IPS-NIHi11 (cell line): ENCODE results near the gene DLK1.

ENCODE experiments used
- DNase-seq: peaks from one replicate; pipeline ENCODE4 v3.0.0; 2012; ENCODE audit warnings: mixed read lengths, low spot score

The DLK1 gene

DNA sequence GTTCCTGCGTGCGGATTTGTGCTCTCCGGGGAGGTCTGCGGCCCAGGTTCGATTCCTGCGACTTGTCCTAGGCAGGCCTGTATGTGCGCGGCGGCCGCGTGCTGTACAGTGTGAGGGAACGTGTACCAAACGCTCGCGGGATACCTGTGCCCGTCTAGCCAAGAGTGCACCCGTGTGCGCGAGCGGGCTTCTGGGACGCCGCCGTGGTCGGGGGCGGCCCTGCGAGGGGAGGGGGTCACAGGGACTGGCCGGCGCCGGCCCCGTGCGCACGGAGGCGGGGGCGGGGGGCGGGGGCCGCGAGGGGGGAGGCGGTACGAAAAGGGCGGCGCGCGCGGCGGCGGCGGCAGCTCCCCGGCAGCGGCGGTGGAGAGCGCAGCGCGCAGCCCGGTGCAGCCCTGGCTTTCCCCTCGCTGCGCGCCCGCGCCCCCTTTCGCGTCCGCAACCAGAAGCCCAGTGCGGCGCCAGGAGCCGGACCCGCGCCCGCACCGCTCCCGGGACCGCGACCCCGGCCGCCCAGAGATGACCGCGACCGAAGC lies at the start of gene DLK1:
Gene DLK1, plus strand, starts transcription at position 343 of the 536 bp plus-strand sequence. Its CDS starts 177 bp downstream, at position 520.
- DNase-seq: peak; percentile 67

DNA sequence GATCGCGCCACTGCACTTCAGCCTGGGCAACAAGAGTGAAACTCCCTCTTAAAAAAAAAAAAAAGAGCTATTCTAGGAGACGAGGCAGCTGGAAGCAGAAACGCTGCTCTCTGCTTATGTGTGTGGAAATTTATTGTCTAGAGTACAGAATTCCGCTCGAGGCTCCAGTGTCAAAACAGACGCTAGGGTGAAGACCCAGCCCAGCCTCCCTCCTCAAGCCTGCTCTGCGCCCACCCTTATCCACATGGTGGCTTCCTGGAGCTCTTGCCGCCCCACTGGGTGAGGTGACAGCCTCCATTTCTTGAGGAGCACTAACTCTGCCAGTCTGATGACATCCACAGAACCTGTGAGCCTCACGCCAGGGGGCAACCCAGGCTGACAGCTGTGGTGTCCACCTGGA lies 49.5 kb upstream of the DLK1 start:
- no peak for DNase-seq

DNA sequence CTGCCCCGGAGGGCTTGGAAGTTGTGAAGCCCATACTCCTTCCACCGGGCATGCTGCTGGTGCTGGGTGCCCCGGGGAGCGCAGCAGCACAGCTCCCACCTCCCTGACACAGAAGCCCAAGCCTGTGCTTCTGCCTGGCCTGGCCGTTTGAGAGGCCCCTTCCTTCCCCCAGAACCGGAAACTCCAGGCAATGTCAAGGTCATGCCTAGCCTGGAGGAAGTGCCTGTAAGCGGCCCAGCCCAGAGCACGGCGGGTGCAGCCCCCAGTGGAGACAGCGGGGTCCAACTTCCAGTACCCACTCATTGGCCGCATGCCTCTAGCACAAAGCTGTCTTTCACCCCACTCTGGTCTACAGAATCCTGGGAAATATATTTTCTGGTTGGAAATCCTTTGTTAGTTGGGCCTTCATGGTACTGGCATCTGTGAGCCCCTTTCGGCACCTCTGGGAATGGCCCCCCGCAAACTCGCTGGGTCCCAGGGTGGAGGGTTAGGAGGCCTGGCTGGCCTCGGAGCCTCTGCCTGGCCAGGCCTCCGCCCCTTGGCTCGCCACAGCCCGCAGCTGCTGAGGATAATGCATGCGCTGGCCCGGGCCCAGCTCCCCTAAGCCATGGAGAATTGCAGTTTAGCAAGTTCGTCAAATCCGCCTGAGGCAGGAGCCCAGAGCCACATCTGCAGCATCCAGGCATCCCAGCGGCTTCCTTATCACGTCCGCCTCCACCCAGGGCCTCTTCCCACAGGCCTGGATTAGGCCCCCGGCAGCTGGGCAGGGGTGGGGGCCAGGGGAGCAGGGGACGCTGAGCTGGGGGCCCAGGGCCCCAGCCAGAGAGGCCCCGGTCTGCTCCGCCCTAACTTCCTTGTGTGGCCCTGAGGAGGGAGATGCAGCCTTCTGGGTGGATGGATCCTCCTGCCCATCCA lies 48.9 kb upstream of the DLK1 start:
- DNase-seq: peak; percentile 68

GRCh38 chr14:100678469-100678828 lies 48.2 kb upstream of the DLK1 start:
- DNase-seq: no peak

DNA sequence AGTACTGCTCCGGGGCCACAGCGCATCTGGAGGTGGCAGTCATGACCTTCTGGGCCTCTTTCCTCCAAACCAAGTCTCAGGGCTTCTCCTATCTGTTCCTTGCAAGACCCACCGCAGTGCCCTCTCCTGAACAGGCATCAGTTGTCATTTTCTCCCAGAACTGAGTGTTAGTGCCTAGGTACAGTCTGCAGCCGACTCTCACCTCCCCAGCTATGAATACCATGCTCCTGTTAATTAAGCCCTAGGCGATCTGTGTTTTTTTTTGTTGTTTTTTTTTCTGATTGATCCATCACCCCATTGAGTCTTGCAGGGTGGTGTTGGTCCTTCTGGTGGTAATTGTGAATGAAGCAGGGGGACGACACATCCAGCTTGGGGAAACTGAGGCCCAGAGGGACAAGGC lies 47.5 kb upstream of the DLK1 start:
- DNase-seq: no peak

- no peak for DNase-seq
Measured at GRCh38 chr14:100679707-100680438, 46.8 kb upstream of the DLK1 start.

- DNase-seq: no peak
Measured at GRCh38 chr14:100680439-100681051, 46.1 kb upstream of the DLK1 start.

DNA sequence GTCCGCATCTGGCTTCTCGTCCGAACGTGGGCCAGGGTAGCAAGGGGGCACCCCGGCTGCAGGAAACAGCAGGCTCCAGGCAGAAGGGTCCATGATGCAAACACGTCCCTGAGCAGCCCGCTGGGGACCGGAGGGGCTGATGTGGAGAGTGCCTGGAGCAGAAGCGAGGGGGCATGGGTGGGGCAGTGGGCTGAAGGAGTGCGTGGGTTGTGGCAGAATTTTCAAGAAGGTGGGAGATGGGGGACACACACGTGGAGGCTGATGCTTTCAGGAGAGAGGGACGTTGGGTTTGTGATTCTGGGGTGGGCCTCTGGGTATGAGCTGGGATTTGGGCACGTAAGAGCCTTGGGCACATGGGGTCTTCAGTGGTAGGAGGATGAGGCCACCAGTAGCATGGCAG lies 45.6 kb upstream of the DLK1 start:
- DNase-seq: no peak

DNA sequence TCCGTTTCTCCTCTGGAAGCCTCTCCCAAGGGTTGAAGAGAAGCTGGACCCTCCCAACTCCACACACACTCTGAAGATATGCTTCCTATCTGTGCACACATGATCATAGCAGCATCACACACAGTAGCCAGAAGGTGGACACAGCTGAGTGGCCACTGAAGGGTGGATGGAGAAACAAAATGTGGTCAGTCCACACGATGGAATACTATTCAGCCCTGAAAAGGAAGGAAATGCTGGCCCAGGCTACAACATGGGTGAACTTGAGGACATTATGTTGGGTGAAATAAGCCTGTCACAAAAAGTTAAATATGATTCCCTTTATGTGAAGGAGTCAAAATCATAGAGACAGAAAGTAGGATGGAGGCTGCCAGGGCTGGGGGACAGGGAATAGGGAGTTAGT lies 43.9 kb upstream of the DLK1 start:
- no peak for DNase-seq

DNA sequence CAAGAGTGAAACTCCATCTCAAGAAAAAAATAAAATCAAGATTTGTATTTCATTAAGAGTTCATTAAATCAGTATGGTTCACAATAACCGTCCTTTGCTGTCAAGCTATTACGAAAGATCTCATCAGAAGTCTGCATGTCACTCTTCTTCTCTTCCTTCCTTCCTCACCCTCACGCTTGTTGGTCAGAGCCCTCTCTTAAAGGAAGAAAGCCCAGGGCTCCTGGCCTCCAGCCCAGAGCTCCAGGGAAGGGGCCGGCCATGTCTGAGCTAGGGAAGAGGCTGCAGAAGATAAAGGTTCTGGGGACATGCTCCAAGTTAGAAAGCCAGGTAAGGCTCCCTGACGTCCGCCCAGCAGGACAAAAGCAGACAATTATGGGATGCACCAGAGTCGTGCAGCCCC lies 43.1 kb upstream of the DLK1 start:
- DNase-seq: no peak

DNA sequence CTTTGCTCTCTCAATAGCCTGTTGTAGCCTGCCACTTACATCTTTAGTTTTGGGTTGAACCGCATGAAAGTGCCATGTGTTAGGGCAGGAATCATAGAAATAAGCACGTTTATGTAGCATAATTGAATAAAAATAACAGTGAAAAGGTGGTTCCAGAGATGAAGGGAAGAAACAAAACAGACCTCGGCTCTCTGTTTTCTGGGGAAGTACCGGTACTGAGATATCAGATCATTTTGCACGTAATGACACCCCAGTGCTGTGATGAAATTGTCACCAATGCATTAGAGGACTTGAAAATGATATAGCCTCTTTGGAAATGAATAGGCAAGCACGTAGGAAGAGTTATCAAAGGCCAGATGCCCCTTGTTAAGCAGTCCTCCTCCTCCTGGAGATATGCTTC lies 42.5 kb upstream of the DLK1 start:
- no peak for DNase-seq

- no peak for DNase-seq
Measured at GRCh38 chr14:100684961-100685360, 41.7 kb upstream of the DLK1 start.

DNA sequence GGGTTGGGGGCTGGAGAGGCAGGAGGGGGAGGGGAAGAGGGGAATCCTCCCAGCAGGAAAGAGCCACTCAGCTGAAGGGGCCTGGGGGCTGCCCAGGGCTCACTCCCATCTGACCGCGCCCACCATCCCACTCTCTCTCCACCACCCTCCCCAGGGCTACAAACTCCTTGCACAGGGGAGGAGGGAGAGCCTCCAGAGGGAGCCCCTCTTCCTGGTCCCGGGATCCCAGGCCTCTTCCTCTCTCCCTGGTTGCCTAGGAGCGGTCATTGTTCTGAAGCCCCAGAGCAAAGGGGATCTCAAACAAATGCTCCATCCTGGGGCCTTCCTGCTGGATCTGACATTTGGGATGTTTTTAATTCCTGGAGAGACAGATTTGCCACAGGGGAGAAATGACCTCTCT lies 39.8 kb upstream of the DLK1 start:
- DNase-seq: no peak

GRCh38 chr14:100687386-100687785 lies 39.3 kb upstream of the DLK1 start:
- no peak for DNase-seq

- no peak for DNase-seq
Measured at GRCh38 chr14:100688051-100688450, 38.6 kb upstream of the DLK1 start.

DNA sequence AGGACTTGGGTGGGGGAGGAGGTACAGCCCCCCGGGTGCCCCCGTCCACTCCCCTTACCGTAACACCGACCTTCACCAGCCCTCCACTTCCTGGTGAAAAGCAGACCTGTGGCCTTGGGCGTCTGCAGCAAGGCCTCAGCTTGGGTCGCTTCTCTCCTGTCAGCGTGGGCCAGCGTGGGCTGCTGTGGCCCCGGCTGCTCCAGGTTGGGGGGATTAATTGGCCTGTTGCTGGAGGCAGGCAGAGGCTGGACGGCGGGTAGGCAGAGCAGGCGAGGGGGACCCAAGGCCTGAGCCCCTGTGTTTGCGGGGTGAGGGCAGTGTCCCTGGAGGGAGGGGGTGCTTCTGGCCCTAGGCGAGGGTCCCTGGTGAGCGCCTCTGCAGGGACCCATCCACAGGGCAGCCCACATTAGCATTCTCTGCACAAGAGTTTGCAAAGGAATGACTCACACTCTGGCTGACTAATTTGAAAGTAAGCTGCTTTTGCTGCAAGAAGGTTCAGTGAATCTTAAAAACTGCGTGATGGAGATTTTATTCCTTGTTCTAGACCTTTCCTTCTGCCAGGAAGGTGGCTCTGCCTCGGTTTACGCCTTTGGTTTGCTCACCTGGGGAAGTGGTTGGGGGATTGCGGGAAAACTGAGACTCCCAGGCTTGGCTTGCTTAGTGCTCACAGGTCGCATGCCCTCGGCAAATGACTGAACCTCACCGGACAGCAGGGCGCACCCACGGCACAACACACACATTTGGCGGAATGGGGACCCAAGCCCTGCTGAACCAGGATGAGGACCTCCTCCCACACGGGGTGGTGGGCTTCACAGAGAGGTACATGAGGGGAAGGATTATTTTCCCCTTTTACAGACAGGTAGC lies 37.9 kb upstream of the DLK1 start:
- no peak for DNase-seq

DNA sequence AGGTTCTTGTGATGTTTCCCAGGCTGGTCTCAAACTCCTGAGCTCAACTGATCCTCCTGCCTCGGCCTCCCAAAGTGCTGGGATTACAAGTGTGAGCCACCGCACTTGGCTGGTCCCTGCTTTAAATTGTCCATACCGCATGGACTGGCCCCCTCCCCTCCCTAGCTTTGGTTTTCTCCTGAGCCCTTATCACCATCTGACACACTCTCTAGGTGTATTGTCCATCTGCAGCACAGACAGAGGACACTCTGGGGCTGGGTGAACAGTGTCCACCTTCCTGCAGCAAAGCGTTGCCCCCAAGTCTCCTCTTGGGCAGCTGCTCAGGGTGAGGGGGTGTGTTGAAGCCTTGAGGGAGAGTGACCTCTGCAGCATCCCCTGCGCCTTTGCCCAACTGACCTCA lies 36.0 kb upstream of the DLK1 start:
- no peak for DNase-seq

DNA sequence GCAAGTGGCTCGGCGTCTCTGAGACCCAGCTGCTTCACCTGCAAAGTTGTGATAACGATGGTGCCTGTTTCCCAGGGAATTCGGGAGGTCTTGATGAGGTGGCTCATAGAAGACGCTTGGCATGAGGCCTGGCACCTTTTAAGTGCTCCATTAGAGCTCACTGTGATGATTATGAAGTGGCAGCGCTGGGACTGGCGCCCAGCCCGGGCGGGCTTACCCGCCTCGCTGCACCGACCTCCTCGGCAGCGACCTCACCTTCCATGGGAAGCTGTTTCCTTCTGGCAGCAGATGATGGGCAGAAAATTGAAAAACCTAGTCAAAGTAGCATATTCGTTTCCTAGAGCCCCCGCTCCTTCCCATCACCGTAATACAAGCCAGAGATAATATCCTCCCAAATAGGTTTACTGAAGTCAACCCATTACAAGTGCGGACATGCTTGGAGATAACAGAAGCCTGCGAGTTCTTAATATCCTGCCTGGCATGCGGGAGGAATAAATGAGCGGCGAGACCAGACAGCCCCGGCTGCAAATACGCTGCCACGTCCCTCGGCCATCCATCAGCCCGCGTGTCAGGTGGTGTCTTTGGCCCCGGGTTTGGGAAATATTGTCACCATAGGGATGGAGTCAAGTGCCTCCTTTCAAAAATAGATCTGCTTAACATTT lies 35.2 kb upstream of the DLK1 start:
- DNase-seq: no peak

DNA sequence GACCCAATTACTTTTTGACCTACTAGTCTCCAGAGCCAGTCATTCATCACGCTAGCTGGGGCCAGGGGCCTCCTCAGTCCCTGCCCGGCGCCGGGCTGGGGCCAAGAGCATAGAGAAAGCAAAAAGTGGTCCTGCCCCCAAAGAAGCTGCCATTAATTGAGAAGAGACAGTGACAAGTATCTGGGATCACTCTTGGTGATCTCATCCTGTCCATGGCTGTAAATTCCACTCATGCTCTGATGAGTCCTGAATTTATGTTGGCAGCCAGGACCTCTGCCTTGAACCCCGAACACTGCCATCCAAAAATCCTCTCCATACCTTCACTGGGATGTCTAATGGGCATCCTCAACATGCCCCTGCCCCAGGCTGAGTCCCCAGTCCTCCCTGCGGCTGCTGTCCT lies 34.4 kb upstream of the DLK1 start:
- DNase-seq: no peak

DNA sequence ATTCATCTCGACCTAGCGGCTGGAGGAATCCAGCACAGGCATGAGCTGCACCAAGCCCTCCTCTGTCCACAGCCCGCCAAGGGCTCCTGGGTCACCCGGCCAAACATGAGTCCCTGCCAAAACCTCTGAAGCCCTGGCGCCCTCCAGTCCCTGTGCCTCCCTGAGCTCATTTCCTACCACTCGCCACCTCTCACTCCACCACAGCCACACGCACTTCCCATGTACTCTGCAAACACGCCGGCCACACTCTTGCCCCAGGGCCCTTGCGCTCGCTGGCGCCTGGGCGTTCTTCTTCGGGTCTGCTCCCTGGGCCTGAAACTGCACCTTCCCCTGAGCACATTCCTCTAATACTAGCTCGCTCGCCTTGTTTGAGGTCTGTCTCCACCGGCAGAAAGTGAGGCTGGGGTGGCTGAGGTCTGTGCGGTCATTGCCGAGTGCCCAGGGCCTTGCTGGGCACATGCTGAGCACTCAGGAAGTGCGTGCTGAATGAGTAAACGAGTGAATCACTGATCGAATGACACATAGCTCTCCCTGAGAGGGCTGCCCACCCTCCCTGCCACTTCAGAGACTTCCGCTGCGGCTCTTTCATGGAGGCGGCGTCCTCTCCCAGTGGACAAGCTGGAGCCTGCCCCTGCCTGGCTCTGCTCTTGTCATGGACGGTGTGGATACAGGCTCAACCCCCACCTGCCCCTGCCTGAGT lies 33.7 kb upstream of the DLK1 start:
- DNase-seq: no peak
